PC-9 (cell line): ENCODE results near the gene UBE2E2.

Experiments used
- CTCF ChIP-seq: fragments of 200-600 bp; sonication (generic); conservative IDR thresholded peaks from 2 replicates; pipeline ENCODE4 v1.6.1; 2017; ENCODE audit warnings: mixed run types, antibody characterized with exemption, mild to moderate bottlenecking, moderate library complexity
- EZH2 ChIP-seq: fragments of 200-600 bp; sonication (generic); IDR thresholded peaks from 2 replicates; pipeline ENCODE4 v1.8.0; 2017; ENCODE audit warnings: antibody characterized with exemption, low read depth

GRCh38 chr3:23580096-23580713 is 377.1 kb downstream of the UBE2E2 start:
- TF ChIP-seq CTCF (no peak), EZH2 (no peak)
